Lower lobe of right lung (tissue), 2 donors: ENCODE measurements around the gene LDHB. TPM values are rescaled to one million over a fixed set of nuclear protein-coding genes. Genes with fewer than 3 reads are reported as not detected.
A peak's percentile ranks its signal among the peaks of the same experiment; 100 is the strongest.
"Not testable (repeated sequence)": the region's sequence is repeated elsewhere in the genome, so short reads cannot be mapped to it uniquely, and the experiment has no call there.

ENCODE experiments used
- ATAC-seq, 2 donors: fragments of 200-7000 bp; cut with Tn5 transposase; one replicate each; pipeline ENCODE4 v1.9.1; 2020 to 2022; ENCODE audit warnings: mild to moderate bottlenecking in 2 of 2, moderate library complexity in 2 of 2
- DNase-seq: peaks from one replicate; pipeline ENCODE4 v3.0.0-alpha.2; 2020
- H3K27ac ChIP-seq: fragments of 200-600 bp; one replicate; pipeline ENCODE4 v1.8.0; 2022
- H3K27me3 ChIP-seq: fragments of 200-600 bp; one replicate; pipeline ENCODE4 v1.8.0; 2022; ENCODE audit warnings: low read depth
- H3K36me3 ChIP-seq: fragments of 200-600 bp; one replicate; pipeline ENCODE4 v1.8.0; 2022; ENCODE audit warnings: mild to moderate bottlenecking
- H3K4me1 ChIP-seq: fragments of 200-600 bp; one replicate; pipeline ENCODE4 v1.8.0; 2022
- H3K4me3 ChIP-seq: fragments of 200-600 bp; one replicate; pipeline ENCODE4 v1.8.0; 2022; ENCODE audit warnings: mild to moderate bottlenecking
- H3K9me3 ChIP-seq: fragments of 200-600 bp; one replicate; pipeline ENCODE4 v1.8.0; 2022
- intact Hi-C: fragments of 100-400 bp; cut with DNase I; formaldehyde crosslinking; loops from one replicate; pipeline ENCODE4 v1.11.0; 2022
- total RNA-seq: library from RNA; stranded (reverse); fragmentation: NEBNext Ultra II Directional; extraction: Animal tissue kit (Norgen Biotek cat#: 25700); gene quantifications from one replicate; pipeline ENCODE4 v1.2.1, GENCODE V29; 2021
- TF ChIP-seq, protein P1 (sequence below): fragments of 200-600 bp; IDR thresholded peaks from one replicate; pipeline ENCODE4 v1.8.0; 2022; ENCODE audit warnings: antibody characterized with exemption, mild to moderate bottlenecking
- donor health status: DM: no; HTN: yes; CAD: no; lungs with severe emphysema.

The LDHB gene
- total RNA-seq, 1 donor from 2014 or later, result 382 TPM

DNA sequence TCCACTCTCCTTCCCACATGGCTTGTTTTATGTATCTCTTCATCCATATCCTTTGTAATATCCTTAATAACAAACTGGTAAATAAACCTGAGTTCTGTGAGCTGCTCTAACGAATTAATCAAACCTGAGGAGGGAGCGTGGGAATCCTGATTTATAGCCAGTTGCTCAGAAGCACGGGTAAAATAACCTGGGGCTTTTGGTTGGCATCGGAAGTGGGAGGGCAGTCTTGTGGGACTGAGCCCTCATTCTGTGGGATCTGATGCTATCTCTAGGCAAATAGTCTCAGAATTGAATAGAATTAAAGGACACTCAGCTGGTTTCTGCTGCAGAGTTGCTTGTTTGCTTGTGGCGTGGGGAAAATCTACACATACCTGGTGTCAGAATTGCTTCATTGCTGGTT, 17.5 kb upstream of the LDHB start:
- ATAC-seq, result no peak
- H3K4me1 ChIP-seq, result peaks cover 9% of the 10 kb centered on the region
- TF ChIP-seq, protein P1, sequence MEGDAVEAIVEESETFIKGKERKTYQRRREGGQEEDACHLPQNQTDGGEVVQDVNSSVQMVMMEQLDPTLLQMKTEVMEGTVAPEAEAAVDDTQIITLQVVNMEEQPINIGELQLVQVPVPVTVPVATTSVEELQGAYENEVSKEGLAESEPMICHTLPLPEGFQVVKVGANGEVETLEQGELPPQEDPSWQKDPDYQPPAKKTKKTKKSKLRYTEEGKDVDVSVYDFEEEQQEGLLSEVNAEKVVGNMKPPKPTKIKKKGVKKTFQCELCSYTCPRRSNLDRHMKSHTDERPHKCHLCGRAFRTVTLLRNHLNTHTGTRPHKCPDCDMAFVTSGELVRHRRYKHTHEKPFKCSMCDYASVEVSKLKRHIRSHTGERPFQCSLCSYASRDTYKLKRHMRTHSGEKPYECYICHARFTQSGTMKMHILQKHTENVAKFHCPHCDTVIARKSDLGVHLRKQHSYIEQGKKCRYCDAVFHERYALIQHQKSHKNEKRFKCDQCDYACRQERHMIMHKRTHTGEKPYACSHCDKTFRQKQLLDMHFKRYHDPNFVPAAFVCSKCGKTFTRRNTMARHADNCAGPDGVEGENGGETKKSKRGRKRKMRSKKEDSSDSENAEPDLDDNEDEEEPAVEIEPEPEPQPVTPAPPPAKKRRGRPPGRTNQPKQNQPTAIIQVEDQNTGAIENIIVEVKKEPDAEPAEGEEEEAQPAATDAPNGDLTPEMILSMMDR, result no peak
- DNase-seq, result no peak
- no peaks in the 10 kb centered on the region for H3K36me3 ChIP-seq
- intact Hi-C loops, result no loop called here
- H3K27ac ChIP-seq, result no peak overlapping the region
- H3K9me3 ChIP-seq, result no peaks in the 10 kb centered on the region
- H3K4me3 ChIP-seq, result no peak overlapping the region
- H3K27me3 ChIP-seq, result no peaks in the 10 kb centered on the region

DNA sequence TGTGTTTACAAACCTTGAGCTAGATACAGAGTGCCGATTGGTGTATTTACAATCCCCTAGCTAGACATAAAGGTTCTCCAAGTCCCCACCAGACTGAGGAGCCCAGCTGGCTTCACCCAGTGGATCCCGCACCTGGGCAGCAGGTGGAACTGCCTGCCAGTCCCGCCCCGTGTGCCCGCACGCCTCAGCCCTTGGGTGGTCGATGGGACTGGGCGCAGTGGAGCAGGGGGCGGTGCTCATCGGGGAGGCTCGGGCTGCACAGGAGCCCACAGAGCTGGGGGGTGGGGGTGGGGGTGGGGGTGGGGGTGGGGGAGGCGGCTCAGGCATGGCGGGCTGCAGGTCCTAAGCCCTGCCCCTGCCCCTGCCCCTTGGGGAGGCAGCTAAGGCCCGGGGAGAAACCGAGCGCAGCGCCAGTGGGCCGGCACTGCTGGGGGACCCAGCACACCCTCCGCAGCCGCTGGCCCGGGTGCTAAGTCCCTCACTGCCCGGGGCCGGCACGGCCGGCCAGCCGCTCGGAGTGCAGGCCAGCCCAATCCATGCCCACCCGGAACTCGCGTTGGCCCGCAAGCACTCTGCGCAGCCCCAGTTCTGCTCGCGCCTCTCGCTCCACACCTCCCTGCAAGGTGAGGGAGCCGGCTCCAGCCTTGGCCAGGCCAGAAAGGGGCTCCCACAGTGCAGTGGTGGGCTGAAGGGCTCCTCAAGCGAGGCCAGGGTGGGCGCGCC, 16.3 kb upstream of the LDHB start:
- H3K4me3 ChIP-seq, H3K4me1 ChIP-seq, H3K36me3 ChIP-seq, H3K9me3 ChIP-seq, H3K27ac ChIP-seq, intact Hi-C loops, ATAC-seq, H3K27me3 ChIP-seq, DNase-seq: not testable (repeated sequence)

DNA sequence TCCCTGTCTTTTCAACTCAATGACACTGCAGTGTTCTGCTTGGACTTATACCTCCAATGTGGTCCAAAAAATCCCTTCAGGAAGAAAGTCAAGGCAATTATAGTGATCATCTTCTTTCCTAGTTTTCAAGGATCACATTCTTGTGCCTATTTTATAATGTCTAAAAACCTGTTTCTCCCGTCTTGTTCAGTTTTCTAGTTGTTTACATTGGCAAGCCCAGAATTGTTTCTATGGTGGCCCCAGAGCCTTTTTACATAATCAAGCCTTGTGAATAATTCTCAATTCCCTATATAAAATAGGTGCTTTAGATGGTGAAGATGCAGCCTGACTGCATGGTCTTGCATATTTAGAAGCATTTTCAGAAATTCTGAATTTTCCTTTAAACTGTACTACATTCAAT, 14.5 kb upstream of the LDHB start:
- intact Hi-C loops, result no loop called here

DNA sequence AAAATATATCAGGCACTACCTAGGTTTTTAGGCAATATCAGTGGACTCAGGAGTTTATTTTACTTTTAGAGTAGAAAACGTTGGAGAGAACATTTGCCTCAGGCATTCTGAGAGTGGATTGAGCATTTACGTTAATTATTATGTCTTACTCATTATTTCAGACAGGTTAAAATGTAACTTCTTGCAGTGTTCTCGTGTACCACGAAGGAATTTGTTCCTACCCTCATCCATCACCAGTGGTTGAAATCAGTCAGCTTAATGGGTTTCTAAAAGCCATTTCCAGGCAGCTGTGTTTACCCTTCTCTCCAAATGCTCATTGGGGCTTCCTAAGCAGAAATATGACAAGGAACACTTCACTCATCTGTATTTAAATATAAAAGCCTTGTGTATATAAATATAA, 9.1 kb upstream of the LDHB start:
- ATAC-seq (peak; percentile 82 to 95), DNase-seq (no peak)
- Histone ChIP-seq H3K9me3 (no peaks in the 10 kb centered on the region), H3K27me3 (no peaks in the 10 kb centered on the region), H3K4me1 (no peaks in the 10 kb centered on the region), H3K36me3 (no peaks in the 10 kb centered on the region), H3K4me3 (no peak overlapping the region), H3K27ac (no peak overlapping the region)
- TF ChIP-seq, protein P1, result no peak
- intact Hi-C loops, result no loop called here

More for the DNA sequence above, 14.5 kb upstream of the LDHB start:
- Histone ChIP-seq H3K4me3 (no peak overlapping the region), H3K27me3 (no peaks in the 10 kb centered on the region), H3K36me3 (no peaks in the 10 kb centered on the region), H3K27ac (no peak overlapping the region), H3K9me3 (no peaks in the 10 kb centered on the region), H3K4me1 (peaks cover 4% of the 10 kb centered on the region)
- DNase-seq (no peak), ATAC-seq (peak in 1 of 2 donors; percentile 30)
- TF ChIP-seq, protein P1, result no peak

DNA sequence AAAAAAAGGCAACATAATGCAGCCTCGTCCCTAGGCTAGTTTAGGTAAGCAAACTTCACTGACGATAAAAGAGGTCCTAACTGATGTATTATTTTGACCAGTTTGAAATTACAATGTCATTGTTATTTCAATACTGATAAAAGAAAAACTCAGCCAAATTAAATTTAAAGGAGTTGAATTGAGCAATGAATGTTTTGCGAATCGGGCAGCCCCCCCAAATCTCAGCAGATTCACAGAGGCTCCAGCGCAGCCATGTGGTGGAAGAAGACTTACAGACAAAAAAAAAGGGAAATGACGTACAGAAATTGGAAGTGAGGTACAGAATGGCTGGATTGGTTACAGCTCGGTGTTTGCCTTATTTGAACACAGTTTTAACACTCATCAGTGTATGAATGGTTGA, 8.2 kb upstream of the LDHB start:
- H3K27ac ChIP-seq, result no peak overlapping the region
- intact Hi-C loops, result no loop called here
- TF ChIP-seq, protein P1, result no peak

DNA sequence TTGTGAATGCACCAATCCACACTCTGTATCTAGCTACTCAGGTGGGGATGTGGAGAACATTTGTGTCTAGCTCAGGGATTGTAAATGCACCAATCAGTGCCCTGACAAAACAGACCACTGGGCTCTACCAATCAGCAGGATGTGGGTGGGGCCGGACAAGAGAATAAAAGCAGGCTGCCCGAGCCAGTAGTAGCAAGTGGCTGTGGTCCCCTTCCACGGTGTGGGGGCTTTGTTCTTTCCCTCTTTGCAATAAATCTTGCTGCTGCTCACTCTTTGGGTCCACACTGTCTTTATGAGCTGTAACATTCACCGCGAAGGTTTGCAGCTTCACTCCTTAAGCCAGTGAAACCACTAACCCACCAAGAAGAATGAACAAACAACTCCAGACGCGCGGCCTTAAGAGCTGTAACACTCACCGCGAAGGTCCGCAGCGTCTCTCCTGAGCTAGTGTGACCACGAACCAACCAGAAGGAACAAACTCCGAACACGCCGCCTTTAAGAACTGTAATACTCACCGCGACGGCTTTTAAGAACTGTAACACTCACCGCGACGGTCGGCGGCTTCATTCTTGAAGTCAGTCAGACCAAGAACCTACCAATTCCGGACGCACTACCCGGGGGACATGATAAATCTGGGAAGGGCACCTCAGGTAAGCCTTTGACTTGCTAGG, 4.6 kb upstream of the LDHB start:
- TF ChIP-seq, protein P1, result no peak
- no peaks in the 10 kb centered on the region for H3K36me3 ChIP-seq
- no peaks in the 10 kb centered on the region for H3K4me1 ChIP-seq
- intact Hi-C loops, result no loop called here
- no peak overlapping the region for H3K27ac ChIP-seq
- peak overlapping the region; percentile 27 for H3K4me3 ChIP-seq
- H3K9me3 ChIP-seq, result no peaks in the 10 kb centered on the region
- peak; percentile 54 for DNase-seq
- H3K27me3 ChIP-seq, result no peaks in the 10 kb centered on the region
- ATAC-seq, result no peak

More for the DNA sequence above, 8.2 kb upstream of the LDHB start:
- DNase-seq, result no peak
- Histone ChIP-seq H3K4me1 (no peaks in the 10 kb centered on the region), H3K4me3 (no peak overlapping the region), H3K27me3 (no peaks in the 10 kb centered on the region), H3K36me3 (no peaks in the 10 kb centered on the region), H3K9me3 (no peaks in the 10 kb centered on the region)
- no peak for ATAC-seq

DNA sequence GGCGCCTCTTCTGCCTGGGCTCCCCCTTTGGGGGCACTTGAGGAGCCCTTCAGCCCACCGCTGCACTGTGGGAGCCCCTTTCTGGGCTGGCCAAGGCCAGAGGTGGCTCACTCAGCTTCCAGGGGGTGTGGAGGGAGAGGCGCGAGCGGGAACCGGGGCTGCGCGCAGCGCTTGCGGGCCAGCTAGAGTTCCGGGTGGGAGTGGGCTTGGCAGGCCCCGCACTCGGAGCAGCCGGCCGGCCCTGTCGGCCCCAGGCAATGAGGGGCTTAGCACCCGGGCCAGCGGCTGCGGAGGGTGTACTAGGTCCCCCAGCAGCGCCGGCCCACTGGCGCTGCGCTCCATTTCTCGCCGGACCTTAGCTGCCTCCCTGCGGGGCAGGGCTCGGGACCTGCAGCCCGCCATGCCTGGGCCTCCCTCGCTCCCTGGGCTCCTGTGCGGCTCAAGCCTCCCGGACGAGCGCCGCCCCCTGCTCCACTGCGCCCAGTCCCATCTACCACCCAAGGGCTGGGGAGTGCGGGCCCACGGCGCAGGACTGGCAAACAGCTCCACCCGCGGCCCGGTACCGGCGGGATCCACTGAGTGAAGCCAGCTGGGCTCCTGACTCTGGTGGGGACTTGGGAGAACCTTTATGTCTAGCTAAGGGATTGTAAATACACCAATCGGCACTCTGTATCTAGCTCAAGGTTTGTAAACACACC, 3.9 kb upstream of the LDHB start:
- ATAC-seq, intact Hi-C loops, H3K36me3 ChIP-seq, H3K4me3 ChIP-seq, DNase-seq, H3K27me3 ChIP-seq, H3K4me1 ChIP-seq, H3K27ac ChIP-seq, H3K9me3 ChIP-seq: not testable (repeated sequence)
